ENCODE measurements around the gene MEX3A. TPM values are rescaled to one million over a fixed set of nuclear protein-coding genes. Genes with fewer than 3 reads are reported as not detected.
"Not testable (repeated sequence)": the region's sequence is repeated elsewhere in the genome, so short reads cannot be mapped to it uniquely, and the experiment has no call there.

MEX3A gene
- total RNA-seq, 2 experiments from 2014 or later: 5.3 TPM

GRCh38 chr1:156072251-156072650 lies 10.0 kb downstream of the MEX3A start:
- no peaks in the 10 kb centered on the region for H4K20me1 ChIP-seq (ENCODE audit: insufficient read depth, low read length)
- H2AFZ ChIP-seq (ENCODE audit: low read length): no peak overlapping the region
- no peaks in the 10 kb centered on the region for H3K36me3 ChIP-seq (ENCODE audit: insufficient read depth, low read length)
- 0 out of 2 replicates have a peak, but pooled peaks cover 3% of the 10 kb centered on the region for H3K79me2 ChIP-seq (ENCODE audit: insufficient read depth, low read depth, low read length)
- no peak for DNase-seq (ENCODE audit: low spot score)
- H3K4me1 ChIP-seq (ENCODE audit: insufficient read depth, low read length, poor library complexity, severe bottlenecking): peaks cover 24% of the 10 kb centered on the region
- H3K27ac ChIP-seq (ENCODE audit: low read depth, low read length, poor library complexity, severe bottlenecking): no peak overlapping the region
- no peak overlapping the region for H3K4me2 ChIP-seq (ENCODE audit: low read length)
- no peaks in the 10 kb centered on the region for H3K9me3 ChIP-seq (ENCODE audit: low read length)
- H3K9me2 ChIP-seq (ENCODE audit: insufficient read depth, low read length): no peaks in the 10 kb centered on the region
- POLR2A ChIA-PET: no interaction called here
- BruUV-seq (replicated peaks): no TSS peak
- TF ChIP-seq EZH2phosphoT487 (IDR thresholded peaks at IDR 0.05; ENCODE audit: borderline replicate concordance, low read depth, low read length) (no peak), CTCF (conservative IDR thresholded peaks at IDR 0.05; ENCODE audit: low read length) (no peak)
- CTCF ChIA-PET (ENCODE audit: unreplicated experiment): no interaction called here
- intact Hi-C loops (cut with micrococcal nuclease; ENCODE audit: unreplicated experiment): no loop called here
- H3K4me3 ChIP-seq (ENCODE audit: low read depth, low read length, poor library complexity, severe bottlenecking): no peak overlapping the region

GRCh38 chr1:156071332-156071816 lies 10.9 kb downstream of the MEX3A start:
- H3K27ac ChIP-seq (ENCODE audit: low read depth, low read length, poor library complexity, severe bottlenecking); H3K4me2 ChIP-seq (ENCODE audit: low read length); intact Hi-C loops (cut with micrococcal nuclease; ENCODE audit: unreplicated experiment); H4K20me1 ChIP-seq (ENCODE audit: insufficient read depth, low read length); H2AFZ ChIP-seq (ENCODE audit: low read length); H3K79me2 ChIP-seq (ENCODE audit: insufficient read depth, low read depth, low read length); H3K9me3 ChIP-seq (ENCODE audit: low read length); DNase-seq (ENCODE audit: low spot score); H3K4me3 ChIP-seq (ENCODE audit: low read depth, low read length, poor library complexity, severe bottlenecking); H3K36me3 ChIP-seq (ENCODE audit: insufficient read depth, low read length); H3K9me2 ChIP-seq (ENCODE audit: insufficient read depth, low read length); POLR2A ChIA-PET; BruUV-seq (replicated peaks): not testable (repeated sequence)
- CTCF ChIA-PET (ENCODE audit: unreplicated experiment): interaction anchor here (0.6 kb wide), 1 partner anchor 18 kb away, joined by 3 read pairs; no protein-coding TSS in a partner anchor
- peaks cover 20% of the 10 kb centered on the region for H3K4me1 ChIP-seq (ENCODE audit: insufficient read depth, low read length, poor library complexity, severe bottlenecking)

- DNase-seq (ENCODE audit: low spot score): no peak
- POLR2A ChIA-PET: no interaction called here
- no peak overlapping the region for H3K27ac ChIP-seq (ENCODE audit: low read depth, low read length, poor library complexity, severe bottlenecking)
These were observed 11.7 kb downstream of the MEX3A start for GRCh38 chr1:156070548-156070947.

More at GRCh38 chr1:156070548-156070947, 11.7 kb downstream of the MEX3A start:
- H3K4me2 ChIP-seq (ENCODE audit: low read length): no peak overlapping the region
- H3K4me3 ChIP-seq (ENCODE audit: low read depth, low read length, poor library complexity, severe bottlenecking): no peak overlapping the region
- no peaks in the 10 kb centered on the region for H4K20me1 ChIP-seq (ENCODE audit: insufficient read depth, low read length)
- TF ChIP-seq EZH2phosphoT487 (IDR thresholded peaks at IDR 0.05; ENCODE audit: borderline replicate concordance, low read depth, low read length) (no peak), CTCF (conservative IDR thresholded peaks at IDR 0.05; ENCODE audit: low read length) (no peak)
- intact Hi-C loops (cut with micrococcal nuclease; ENCODE audit: unreplicated experiment): no loop called here
- no peak overlapping the region for H2AFZ ChIP-seq (ENCODE audit: low read length)
- H3K4me1 ChIP-seq (ENCODE audit: insufficient read depth, low read length, poor library complexity, severe bottlenecking): peaks cover 12% of the 10 kb centered on the region
- CTCF ChIA-PET (ENCODE audit: unreplicated experiment): no interaction called here
- no TSS peak for BruUV-seq (replicated peaks)
- H3K9me2 ChIP-seq (ENCODE audit: insufficient read depth, low read length): no peaks in the 10 kb centered on the region
- H3K9me3 ChIP-seq (ENCODE audit: low read length): no peaks in the 10 kb centered on the region
- no peaks in the 10 kb centered on the region for H3K36me3 ChIP-seq (ENCODE audit: insufficient read depth, low read length)
- H3K79me2 ChIP-seq (ENCODE audit: insufficient read depth, low read depth, low read length): 0 out of 2 replicates have a peak, but pooled peaks cover 3% of the 10 kb centered on the region

Data from OCI-LY7 (cell line).